ENCODE data around the gene MAP4K4.
A peak's percentile ranks its signal among the peaks of the same experiment; 100 is the strongest.

The MAP4K4 gene

DNA sequence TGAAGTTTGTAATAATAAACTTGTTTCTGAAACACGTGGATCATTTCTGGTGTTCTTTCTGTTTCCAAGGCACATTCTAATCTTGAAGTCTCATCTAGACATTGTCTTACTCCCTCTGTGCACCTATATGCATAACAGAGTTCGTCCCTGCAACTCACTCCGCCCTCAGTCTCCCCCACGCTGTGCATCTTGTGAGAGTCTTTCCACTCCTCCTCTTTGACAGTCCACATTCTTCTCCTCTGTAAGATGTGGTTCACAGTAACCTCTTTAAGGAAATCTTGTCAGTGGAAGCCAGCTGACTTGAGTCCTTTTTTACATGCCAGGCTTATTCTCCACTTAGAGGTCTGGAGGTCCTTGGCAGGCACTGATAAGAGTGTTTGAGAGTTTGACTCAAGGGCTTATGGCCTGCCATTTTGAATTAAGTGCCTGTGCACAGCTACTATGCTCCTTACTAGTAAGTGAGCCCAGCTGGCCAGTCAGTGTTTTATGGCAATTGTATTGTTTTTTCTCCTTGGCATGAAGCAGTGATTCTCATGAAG is 185.3 kb downstream of the MAP4K4 start:
- intact Hi-C loops (cut with DNase I) = loop anchor here (5.0 kb wide), 1 partner anchor 559 kb away; no protein-coding TSS in a partner anchor
- DNase-seq = peak in 1 of 10 donors; percentile 15

DNA sequence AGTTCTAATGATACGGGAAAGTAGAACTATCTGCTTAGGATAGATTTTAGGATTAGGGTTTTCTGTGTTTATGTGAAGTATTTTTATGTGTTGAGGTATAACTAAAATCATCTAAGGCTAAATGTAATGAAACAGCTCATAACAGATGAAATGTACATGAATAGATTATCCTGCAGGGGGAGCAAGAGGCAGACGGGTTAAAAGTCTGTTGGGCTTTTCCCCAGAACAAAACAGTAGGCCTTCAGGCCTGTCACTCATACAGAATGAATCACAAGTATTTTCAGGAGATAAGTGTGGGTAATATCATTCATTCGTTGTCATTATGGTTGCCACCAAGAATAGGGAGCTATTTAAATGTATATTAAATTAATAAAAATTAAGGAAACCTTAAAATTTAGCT is 186.4 kb downstream of the MAP4K4 start:
- intact Hi-C loops (cut with DNase I) = loop anchor here (5.0 kb wide), 1 partner anchor 558 kb away; no protein-coding TSS in a partner anchor
- no peak for DNase-seq

DNA sequence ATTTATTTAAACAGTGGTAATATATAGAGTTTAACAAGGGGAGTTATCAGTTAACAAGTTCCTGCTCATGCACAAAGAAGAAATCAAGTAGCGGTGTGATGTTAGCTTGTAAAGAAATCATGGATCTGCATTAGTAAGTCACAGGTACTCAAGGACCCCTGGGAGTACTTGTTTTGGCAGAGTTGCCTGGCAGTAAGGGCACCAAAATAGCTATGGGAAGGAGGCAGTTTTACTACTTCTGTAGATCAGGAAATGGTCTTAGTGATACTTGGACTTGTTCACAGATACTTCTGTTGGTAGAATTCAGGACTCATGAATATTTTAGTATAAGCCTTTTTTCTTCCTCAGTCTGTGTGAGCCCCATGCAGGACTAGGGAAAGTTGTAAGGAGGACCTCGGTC is 186.9 kb downstream of the MAP4K4 start:
- intact Hi-C loops (cut with DNase I) = loop anchor here (5.0 kb wide), 1 partner anchor 558 kb away; no protein-coding TSS in a partner anchor
- DNase-seq = no peak

GRCh38 chr2:101887328-101887727 is 189.8 kb downstream of the MAP4K4 start:
- intact Hi-C loops (cut with DNase I) = no loop called here
- no peak for DNase-seq

- intact Hi-C loops (cut with DNase I) = no loop called here
- no peak for DNase-seq
Measured at GRCh38 chr2:101889460-101890098, 192.1 kb downstream of the MAP4K4 start.

- intact Hi-C loops (cut with DNase I) = no loop called here
- DNase-seq = no peak
Measured at GRCh38 chr2:101892377-101892776, 194.9 kb downstream of the MAP4K4 start.

GRCh38 chr2:101893681-101894381 is 196.3 kb downstream of the MAP4K4 start:
- intact Hi-C loops (cut with DNase I) = no loop called here
- no peak for DNase-seq

DNA sequence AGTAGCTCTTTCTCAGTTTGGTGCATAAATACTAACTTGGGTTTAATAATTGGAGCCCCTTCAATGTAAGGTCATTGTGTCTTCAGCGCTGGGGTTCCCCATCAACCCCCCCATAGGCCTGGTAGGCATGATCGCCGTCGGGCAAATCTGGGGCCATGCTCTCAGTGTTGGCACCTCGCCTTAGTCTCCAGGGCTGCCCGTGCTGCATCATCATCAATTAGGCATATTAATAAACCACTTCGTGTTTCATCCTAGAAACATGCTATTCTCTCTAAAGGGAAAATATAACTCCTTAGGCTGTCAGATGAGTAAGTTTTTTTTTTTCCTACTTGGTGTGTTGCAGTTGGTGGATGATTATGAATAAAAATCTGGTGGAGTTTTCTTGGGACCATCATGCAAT is 197.5 kb downstream of the MAP4K4 start:
- DNase-seq = peak in 1 of 10 donors; percentile 65
- intact Hi-C loops (cut with DNase I) = no loop called here

DNA sequence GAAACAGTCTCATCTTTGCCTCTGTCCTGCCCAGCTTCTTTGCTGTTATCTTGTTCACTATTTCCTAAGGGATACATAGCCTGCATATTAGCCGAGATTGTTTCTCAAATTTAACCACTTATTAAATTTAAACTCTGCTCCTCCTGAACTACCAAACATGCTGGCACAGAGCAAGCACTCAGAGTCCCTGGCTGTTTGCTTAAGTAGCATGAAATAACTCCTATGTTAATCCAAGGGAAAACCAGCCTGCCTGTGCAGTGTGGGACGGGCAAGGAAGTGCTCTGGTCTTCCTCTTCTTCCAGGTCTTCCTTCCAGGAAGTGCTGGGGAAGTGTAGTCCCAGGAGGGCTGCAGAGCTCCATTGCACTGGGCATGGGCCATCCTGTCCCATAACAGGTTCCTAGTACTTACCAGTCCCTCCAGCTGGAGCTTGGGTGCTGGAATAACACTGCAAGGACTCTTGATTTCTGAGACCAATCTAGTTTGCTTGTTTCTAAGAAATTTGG is 198.4 kb downstream of the MAP4K4 start:
- peak in 1 of 10 donors; percentile 26 for DNase-seq
- intact Hi-C loops (cut with DNase I) = no loop called here

DNA sequence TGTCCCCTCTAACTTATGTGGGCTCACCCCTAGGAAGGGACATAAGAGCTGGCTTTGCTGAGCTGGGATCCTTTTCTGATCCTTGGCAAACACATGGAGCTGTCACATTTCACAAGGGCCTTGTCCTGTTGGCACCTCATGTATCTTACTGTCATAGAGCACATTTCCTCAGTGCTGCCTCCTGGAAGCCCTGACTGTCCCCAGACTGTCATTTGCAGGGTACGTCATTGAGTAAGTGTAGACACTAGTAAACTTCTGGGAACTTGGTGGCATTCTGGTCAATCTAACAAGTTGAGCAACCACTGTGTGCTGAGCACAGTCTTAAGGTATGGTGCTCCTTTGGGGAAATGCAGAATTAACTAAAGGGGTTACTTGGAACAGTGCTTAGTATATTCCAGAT is 199.8 kb downstream of the MAP4K4 start:
- intact Hi-C loops (cut with DNase I) = no loop called here
- DNase-seq = no peak

GRCh38 chr2:101899265-101899664 is 201.8 kb downstream of the MAP4K4 start:
- intact Hi-C loops (cut with DNase I) = no loop called here
- no peak for DNase-seq

DNA sequence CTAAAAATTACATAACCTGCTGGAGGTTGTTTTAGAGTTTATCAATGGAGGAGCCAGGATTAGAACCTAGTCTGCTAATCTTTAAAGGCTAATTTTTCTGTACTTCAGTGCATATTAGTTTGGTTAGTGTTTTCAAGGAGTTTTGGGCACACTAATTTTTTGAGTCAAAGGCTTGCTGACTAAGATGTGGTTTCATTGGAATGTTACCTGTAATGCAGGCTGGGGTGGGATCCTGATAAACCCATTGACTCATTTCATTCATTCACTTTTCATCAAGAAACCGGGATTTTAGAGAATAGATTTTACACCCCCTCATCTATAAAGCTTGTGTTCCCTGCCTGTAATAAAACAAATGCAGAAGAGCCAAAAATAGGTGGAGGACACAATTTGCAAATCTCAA is 202.4 kb downstream of the MAP4K4 start:
- DNase-seq = no peak
- intact Hi-C loops (cut with DNase I) = no loop called here

GRCh38 chr2:101900375-101900774 is 202.9 kb downstream of the MAP4K4 start:
- intact Hi-C loops (cut with DNase I) = no loop called here
- DNase-seq = no peak

GRCh38 chr2:101901241-101901640 is 203.7 kb downstream of the MAP4K4 start:
- intact Hi-C loops (cut with DNase I) = no loop called here

DNA sequence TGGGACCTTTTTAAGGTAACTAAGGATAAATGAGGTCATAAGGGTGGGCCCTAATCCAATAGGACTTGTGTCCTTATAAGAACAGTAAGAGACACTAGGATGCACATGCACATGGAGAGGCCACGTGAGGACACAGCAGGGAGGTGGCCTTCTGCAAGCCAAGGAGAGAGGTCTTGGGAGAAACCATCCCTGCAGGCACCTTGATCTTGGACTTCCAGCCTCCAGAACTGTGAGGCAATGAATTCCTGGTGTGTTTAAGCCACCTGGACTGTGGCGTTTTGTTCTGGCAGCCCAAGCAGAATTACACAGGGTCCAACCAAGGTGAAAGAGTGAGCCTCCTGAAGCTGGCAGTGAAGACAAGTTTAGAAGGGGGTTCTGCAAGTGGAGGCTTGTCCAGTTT is 204.7 kb downstream of the MAP4K4 start:
- DNase-seq = no peak
- intact Hi-C loops (cut with DNase I) = no loop called here

More at GRCh38 chr2:101901241-101901640, 203.7 kb downstream of the MAP4K4 start:
- no peak for DNase-seq

GRCh38 chr2:101904916-101905315 is 207.4 kb downstream of the MAP4K4 start:
- intact Hi-C loops (cut with DNase I) = no loop called here
- no peak for DNase-seq

DNA sequence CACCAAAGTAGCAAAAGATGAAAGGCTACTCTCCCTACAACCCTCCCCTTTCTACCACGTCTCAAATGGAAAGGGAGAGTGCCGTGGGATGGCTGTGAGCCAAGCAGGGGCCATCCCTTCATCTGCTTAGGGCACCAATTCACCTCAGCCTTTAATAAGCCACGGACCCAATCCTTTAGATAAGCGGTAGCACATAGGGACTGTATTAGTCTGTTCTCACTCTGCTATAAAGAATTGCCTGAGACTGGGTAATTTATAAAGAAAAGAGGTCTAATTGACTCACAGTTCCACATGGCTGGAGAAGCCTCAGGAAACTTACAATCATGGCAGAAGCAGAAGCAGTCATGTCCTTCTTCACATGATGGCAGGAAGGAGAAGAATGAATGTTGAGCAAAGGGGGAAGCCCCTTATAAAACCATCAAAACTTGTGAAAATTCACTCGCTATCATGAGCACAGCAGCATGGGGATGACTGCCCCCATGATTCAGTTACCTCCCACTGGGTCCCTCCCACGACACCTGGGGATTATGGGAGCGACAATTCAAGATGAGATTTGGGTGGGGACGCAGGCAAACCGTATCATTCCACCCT is 208.3 kb downstream of the MAP4K4 start:
- no peak for DNase-seq
- intact Hi-C loops (cut with DNase I) = no loop called here

GRCh38 chr2:101909760-101910159 is 212.3 kb downstream of the MAP4K4 start:
- intact Hi-C loops (cut with DNase I) = no loop called here
- no peak for DNase-seq

- intact Hi-C loops (cut with DNase I) = no loop called here
- DNase-seq = no peak
Measured at GRCh38 chr2:101912545-101912944, 215.0 kb downstream of the MAP4K4 start.

GRCh38 chr2:101921319-101921952 is 223.9 kb downstream of the MAP4K4 start:
- DNase-seq = no peak
- intact Hi-C loops (cut with DNase I) = no loop called here

DNA sequence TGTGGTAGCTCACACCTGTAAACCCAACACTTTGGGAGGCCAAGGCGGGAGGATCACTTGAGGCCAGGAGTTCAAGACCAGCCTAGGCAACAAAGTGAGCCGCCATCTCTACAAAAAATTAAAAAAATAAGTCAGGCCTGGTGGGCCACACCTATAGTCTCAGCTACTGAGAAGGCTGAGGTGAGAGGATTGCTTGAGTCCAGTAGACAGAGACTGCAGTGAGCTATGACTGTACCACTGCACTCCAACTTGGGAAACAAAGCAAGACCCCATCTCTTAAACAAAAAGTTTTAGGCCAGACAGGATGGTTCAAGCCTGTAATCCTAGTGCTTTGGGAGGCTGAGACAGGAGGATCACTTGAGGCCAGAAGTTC is 224.4 kb downstream of the MAP4K4 start:
- intact Hi-C loops (cut with DNase I) = no loop called here
- no peak for DNase-seq
